NCI-H187 treated with DMSO at 0.1 percent for 48 hours (cell line): ENCODE results near the gene MYLIP.
"Not testable (repeated sequence)": the region's sequence is repeated elsewhere in the genome, so short reads cannot be mapped to it uniquely, and the experiment has no call there.

Experiments
- DNase-seq: peaks from one replicate; lab custom pipeline; 2025; lab: John Stamatoyannopoulos, UW

Gene MYLIP

DNA sequence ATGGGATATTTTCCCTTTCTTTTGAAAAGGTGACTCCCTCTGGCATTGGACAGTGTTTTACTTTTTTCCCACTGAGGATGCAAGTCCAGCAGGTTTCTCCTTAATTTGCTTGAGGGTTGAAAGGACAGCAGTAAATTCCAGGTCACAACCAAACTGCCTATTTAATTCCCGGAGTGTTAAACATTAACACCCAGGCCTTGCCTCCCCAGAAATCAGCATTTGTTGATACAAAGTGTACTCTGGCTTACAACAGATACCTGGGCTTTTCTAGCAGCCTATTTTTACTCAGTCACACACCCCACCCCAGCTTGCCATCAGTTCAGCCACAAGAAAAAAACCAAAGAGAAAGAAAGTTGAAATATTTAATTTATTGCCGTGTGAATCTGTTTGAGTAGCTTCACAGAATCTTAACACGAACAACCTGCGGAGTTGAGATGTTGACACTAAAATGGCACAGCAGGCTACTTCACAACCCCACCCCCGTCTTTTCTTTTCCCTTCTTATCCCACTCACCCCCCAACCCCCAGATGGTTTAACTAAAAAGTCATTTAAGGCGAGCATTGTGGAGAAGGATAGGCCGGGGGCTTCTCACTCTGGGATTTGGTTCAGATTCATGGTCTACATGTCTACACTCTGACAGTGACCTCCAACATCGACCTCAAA, 45.7 kb downstream of the MYLIP start:
- no peak for DNase-seq

DNA sequence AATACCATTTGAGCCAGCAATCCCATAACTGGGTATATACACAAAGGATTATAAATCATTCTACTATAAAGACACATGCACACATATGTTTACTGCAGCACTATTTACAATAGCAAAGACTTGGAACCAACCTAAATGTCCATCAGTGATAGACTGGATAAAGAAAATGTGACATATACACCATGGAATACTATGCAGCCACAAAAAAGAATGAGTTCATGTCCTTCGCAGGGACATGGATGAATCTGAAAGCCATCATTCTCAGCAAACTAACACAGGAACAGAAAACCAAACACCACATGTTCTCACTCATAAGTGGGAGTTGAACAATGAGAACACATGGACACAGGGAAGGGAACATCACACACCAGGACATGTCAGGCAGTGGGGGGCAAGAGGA, 47.7 kb downstream of the MYLIP start:
- DNase-seq, result not testable (repeated sequence)

DNA sequence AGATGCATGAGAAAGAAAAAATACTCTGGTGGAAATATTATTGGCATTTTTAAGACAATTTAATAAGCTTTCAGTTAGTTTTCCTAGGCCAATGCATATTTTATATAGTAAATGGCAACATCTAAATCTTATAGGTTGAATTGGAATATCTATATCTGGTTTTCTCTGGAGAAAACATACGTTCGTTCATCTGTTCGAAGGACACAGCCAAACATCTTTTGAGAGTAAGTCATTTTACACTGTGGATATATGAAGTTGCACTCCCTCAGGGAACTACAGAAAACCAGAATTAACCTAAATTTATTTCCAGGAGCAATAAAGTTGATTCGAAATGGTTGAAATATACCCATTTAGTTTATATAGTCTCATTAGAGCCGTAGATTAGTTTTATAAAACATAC, 49.0 kb downstream of the MYLIP start:
- no peak for DNase-seq

DNA sequence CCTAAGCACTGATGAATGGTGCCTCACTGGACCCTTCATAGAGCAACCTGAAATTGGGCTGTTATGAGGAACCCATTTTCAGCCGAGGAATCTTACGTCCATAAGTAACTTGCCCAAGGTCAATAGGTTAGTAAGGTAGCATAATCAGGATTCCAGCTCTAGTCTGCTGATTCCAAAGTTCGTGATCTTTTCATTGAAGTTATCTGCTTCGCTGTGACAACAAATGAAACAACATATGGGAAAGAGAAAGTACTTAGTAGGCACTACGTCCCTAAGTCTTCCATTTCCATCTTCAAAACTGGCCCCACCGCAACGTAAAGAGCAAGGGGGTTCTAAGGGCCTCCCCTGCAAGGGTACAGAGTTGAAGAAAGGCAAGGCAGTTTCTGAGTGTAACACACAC, 49.5 kb downstream of the MYLIP start:
- no peak for DNase-seq

DNA sequence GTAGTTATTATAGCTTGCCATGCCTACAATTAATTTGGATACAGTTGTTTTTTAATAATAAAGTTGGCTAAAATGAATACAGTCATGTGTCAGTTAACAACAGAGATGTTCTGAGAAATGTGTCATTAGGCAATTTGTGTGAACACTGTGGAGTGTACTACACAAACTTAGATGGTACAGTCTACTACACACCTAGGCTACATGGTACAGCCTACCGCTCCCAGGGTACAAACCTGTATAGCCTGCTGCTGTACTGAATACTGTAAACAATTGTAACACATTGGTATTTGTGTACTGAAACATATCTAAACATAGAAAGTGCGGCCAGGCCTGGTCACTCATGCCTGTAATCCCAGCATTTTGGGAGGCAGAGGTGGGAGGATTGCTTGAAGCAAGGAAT, 50.2 kb downstream of the MYLIP start:
- DNase-seq, result no peak

DNA sequence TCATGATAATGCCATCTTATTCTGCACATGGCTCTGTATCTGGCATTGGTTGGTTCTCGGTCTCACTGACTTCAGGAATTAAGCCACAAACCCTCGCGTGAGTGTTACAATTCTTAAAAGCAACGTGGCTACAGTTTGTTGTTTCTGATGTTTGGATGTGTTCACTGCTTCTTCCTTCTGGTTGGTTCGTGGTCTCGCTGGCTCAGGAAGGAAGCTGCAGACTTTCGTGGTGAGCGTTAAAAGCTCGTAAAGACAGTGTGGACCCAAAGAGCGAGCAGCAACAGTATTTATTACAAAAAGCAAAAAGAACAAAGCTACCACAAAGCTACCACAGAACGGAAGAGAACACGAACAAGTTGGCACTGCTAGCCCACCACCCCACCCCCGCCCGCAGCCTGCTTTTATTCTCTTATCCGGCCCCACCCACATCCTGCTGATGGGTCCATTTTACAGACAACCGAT, 51.1 kb downstream of the MYLIP start:
- DNase-seq, result no peak

DNA sequence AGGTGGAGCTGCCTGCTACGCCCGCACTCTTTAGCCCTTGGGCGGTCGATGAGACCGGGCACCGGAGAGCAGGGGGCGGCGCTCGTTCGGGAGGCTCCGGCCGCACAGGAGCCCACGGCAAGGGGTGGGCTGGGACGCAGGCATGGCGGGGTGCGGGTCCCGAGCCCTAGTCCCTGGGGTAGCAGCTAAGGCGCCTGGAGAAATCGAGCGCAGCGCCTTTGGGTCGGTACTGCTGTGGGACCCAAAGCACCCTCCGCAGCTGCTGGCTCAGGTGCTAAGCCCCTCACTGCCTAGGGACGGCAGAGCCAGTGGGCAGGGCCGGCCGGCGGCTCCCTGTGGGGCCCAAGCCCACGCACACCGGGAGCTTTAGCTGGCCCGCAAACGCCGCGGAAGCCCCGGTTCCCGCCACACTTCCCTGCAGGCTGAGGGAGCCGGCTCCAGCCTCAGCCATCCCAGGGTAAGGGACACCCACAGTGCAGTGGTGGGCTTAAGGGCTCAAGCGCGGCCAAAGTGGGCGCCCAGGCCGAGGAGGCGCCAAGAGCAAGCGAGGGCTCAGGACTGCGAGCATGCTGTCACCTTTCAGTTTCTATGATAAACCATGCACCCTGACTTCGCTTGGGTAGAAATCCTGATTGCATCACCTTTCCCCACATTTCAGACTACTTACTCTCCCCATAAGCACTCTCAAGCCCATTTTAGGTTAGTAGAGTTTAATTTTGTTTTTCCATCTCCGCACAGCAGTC, 52.0 kb downstream of the MYLIP start:
- DNase-seq, result no peak

DNA sequence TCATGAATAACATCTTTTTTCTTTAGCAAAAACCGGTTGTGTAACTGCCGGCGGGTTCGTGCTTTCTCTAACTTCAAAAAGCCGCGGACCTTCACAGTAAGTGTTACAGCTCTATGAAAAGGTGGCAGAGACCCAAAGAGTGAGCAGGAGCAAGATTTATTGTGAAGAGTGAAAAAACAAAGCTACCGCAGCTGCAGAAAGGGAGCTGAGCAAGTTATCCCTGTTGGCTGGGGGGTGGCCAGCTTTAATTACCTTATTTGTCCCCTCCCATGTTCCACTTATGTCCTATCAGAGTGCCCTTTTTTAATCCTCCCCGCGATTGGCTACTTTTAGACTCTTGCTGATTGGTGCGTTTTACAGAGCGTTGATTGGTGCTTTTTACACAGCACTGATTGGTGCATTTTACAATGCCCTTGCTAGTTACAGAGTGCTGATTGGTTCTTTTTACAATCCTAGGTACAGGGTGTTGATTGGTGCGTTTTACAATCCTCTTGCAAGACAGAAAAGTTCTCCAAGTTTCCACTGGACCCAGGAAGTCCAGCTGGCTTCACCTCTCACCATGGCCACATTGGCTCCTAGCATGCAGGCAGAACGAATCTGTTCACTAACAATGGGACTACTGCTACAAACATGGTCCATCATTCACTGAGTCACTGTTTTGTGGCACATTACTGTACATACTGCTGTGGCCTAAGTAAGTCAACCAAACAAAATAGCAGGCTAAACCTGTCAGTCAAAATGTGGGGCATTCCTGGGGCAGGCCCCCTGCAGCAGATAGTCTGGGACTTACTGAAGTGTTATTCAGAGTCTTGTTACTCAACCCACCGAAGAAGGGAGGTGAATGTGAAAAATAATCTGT, 52.8 kb downstream of the MYLIP start:
- DNase-seq, result no peak

DNA sequence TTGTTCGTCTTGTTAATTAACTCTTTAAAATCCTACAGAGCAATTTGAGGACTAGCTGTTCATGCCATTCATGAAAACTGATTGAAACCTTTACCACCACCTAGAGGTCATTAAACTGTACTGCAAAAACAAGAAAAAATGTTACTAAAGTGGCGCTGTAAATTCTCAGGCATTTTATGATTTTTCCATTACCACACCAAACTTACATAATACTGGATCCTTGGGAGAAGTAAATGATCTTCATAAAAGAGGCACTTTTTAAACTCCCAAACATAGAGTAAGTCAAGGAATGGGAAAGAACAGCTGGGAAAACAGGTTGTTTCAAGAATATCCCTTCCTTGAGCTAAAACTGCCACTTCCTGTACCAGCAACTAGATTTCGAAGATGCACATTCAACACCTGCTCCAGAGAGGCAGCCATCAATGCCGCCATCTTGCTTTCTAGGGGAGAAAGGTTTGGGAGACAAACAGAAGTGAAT, 54.3 kb downstream of the MYLIP start:
- DNase-seq, result peak; percentile 29

DNA sequence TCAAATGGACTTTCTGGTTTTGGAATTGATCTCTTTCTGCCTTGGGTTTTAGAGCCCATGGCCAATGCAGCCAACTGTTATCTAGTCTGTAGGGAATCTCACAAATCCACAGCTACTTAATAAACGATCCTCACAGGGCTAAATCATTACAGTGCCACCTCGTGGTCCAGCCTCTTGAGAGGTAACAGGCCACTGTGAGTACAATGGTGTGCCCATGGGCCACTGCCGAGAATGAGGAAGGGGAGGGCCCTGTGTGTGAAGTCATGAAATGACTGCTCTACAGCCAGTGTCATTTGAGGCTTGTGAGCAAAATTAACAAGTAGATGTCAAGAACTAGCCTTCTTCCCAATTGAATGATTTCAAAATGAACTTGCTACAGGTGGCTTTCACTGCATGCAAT, 55.2 kb downstream of the MYLIP start:
- no peak for DNase-seq

DNA sequence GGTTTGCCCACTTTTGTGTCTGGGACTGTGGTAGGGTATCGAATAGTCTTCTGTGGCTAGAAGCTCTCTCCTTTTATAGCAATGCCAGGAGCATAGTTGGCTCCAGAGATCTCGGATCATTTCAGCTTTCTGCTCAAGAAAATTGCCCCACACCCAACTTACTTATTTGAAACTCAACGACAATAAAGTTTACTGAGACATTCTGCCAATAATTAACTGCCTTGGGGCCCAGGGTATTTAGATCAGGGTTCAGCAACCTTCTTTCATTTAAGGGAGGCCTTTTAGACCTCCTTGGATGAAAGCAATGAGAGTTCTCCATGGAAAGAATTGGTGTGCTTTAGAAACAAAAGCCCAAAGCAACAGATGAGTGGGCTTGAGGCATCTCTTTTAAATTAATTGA, 55.7 kb downstream of the MYLIP start:
- no peak for DNase-seq

DNA sequence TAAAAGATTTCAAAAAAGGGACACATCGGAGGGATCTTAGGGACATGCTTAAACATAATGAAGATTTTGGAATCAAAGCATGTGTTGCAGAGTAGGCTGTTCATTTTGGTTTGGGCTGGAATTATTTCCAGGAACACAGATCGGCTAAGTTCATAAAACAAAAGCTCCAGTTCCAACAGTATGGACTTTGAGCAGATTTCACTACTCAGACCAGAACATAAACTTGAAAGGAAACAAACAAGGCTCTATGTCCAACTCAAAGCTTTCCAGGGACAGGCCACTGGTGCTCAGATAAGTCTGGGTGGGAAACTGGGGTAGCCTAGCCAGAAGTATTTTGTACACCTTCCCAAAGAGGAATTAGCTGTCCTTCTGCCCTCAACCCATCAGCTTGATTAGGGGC, 58.3 kb downstream of the MYLIP start:
- no peak for DNase-seq

DNA sequence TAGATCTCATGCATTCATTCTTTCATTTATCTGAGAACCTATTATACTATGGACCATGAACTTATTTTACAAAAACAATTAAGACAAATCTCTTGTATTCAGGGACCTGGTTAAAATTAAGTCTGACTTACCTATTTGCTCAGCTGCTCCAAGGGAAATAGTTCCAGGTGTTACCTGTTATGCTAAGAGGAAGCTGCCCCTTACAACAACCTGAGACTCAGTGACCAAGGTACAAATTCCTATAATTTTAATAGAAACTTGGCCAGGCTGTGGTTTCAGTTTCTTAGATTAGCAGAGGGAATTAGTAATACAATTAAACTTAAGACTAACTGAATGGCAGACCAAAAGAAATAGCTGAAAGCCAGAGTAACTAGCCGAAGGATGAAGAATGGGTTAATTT, 61.3 kb downstream of the MYLIP start:
- no peak for DNase-seq

DNA sequence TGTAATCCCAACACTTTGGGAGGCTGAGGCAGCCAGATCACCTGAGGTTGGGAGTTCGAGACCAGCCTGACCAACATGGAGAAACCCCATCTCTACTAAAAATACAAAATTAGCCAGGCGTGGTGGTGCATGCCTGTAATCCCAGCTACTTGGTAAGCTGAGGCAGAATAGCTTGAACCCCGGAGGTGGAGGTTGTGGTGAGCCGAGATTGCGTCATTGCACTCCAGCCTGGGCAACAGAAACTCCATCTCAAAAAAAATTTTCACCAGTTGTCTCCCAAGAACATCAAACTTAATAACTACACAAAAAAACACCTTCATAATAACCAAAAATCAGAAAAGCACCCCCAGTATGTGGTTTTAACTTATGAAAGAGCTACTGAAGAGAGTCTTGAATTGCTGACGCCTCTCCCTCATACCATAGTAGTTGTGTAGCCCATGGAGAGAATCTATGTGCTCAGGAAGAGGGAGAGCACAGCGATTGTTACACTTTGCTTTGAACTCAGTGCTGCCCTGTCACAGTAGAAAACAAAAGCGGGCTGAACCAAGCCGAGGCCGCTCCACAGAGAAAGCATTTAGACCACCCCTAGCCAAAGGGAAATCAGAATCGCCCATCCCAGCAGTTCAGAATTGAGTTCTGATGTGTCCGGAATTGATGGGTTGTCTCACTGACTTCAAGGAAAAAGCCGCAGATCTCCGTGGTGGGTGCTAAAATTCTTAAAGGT, 67.5 kb downstream of the MYLIP start:
- DNase-seq, result no peak

DNA sequence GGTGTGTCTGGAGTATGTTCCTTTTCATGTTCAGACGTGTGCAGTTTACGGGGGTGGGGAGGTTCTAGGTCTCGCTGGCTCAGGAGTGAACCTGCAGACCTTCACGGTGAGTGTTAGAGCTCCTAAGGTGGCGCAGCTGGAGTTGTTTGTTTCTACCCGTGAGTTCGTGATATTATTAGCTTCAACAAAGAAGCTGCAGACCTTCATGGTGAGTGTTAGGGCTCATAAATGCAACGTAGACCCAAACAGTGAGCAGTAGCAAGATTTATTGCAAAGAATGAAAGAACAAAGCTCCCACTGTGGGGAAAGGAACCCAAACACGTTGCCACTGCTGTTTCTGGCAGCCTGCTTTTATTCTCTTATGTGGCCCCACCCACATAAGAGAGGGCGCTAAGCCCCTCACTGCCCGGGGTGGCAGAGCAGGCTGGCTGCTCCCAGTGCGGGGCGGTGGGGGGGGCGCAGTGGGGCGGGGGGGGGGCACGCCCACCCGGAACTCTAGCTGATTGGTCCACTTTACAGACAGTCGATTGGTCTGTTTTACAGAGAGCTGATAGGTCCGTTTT, 68.2 kb downstream of the MYLIP start:
- DNase-seq, result no peak
